Mammary epithelial cell (primary cell): ENCODE results near the gene FER.
"Not testable (repeated sequence)": the region's sequence is repeated elsewhere in the genome, so short reads cannot be mapped to it uniquely, and the experiment has no call there.

Experiments
- CTCF ChIP-seq, 2 donors: IDR thresholded peaks in 1 of 2; conservative IDR thresholded peaks in 1 of 2; 2 replicates each; pipeline ENCODE4 v1.5.1; 2011 to 2012; ENCODE audit warnings: inconsistent platforms in 2 of 2, low read length in 2 of 2, mild to moderate bottlenecking in 2 of 2, control low read depth in 1 of 2, low read depth in 1 of 2; ENCODE audit not compliant: insufficient read depth in 1 of 2; ENCODE audit errors: extremely low read depth in 1 of 2
- EZH2 ChIP-seq: IDR thresholded peaks from 2 replicates; pipeline ENCODE4 v1.6.1; 2012; ENCODE audit warnings: low read length, inconsistent platforms, borderline replicate concordance

GRCh38 chr5:108851129-108851528, 103.4 kb downstream of the FER start:
- TF ChIP-seq CTCF (conservative IDR thresholded peaks at IDR 0.05 in 1 of 2, IDR thresholded peaks at IDR 0.05 in 1 of 2; ENCODE audit: extremely low read depth in 1 of 2, insufficient read depth in 1 of 2, low read depth in 1 of 2, low read length in 2 of 2); EZH2: not testable (repeated sequence)
